GM18520 (cell line): ENCODE data around the gene MCM5.

Experiments used
- ATAC-seq: cut with Tn5 transposase; IDR thresholded peaks from one replicate; pipeline ENCODE4 v1.9.1; 2021; ENCODE audit not compliant: unreplicated experiment

MCM5 gene

DNA sequence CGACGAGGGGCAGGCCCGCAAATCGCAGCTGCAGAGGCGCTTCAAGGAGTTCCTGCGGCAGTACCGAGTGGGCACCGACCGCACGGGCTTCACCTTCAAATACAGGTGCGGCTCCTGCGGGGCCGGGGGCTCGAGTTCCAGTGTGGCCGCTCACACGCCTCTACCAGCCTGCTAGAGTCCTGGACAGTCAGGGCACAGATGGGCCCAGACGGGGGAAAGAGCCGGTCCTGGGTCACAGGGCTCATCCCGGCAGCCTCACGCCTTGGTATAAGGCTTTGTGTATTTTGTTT is 506 bp downstream of the MCM5 start:
- no peak for ATAC-seq

- ATAC-seq: no peak
Observed at GRCh38 chr22:35401863-35402262, 1.9 kb downstream of the MCM5 start.

DNA sequence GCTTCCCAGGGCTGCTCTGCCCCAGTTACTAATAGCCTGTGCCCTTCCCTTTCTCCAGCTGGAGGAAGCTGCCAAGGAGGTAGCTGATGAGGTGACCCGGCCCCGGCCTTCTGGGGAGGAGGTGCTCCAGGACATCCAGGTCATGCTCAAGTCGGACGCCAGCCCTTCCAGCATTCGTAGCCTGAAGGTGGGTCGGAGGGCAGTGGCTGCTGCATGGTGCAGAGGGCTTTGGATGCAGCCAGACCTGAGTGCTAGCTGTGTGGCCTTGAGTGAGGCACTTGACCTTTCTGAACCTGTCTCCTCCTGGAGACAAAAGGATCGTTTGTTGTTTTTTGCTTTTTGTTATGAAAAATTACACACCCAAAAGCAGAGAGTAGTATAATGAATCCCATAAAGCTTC is 3.4 kb downstream of the MCM5 start:
- no peak for ATAC-seq

- no peak for ATAC-seq
Observed at GRCh38 chr22:35404176-35404575, 4.2 kb downstream of the MCM5 start.

- no peak for ATAC-seq
Observed at GRCh38 chr22:35406443-35406842, 6.5 kb downstream of the MCM5 start.

GRCh38 chr22:35407362-35407761 is 7.4 kb downstream of the MCM5 start:
- no peak for ATAC-seq

DNA sequence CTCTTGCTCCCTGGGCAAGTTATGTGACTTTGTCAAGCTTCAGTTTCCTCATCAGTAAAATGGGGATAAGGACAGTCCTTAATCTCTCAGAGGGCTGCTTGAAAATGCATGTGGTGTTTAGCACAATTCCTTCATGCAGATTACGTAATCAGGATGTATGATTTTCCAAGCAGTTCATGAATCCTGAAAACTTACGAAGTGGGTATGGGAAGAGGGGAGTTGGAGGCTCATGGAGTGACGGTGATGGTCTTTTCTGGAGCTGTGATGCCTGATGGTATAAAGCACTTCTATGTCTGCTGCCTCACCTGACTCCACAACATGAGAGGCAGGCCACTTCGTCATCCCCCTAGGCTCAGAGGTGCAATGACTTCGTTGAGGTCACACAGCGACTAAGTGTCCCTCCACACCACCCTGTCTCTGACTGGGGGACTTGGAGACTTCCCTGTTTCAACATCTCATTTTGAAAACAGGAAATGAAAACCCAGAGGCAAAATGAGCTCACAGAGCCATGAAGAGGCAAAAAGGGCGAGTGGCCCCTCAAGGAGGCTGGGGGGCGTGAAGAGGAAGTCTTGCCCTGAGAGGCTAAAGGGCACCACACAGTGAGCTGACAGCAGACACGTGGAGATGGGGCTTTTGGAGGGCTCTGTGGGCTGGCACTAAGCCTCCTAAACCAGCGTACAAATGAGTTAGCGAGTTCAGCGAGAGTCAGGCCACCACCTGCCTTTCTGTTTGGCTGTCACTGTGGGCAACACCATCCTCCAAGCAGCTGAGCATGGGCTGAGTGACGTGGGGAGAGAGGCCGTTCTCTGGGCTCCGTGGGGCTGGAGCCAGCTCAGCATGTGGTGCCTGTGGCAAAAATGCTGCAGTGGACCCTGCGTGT is 10.1 kb downstream of the MCM5 start:
- peak; percentile 48 for ATAC-seq

- ATAC-seq: peak; percentile 10
Observed at GRCh38 chr22:35410663-35411034, 10.7 kb downstream of the MCM5 start.

GRCh38 chr22:35411102-35411501 is 11.2 kb downstream of the MCM5 start:
- no peak for ATAC-seq

DNA sequence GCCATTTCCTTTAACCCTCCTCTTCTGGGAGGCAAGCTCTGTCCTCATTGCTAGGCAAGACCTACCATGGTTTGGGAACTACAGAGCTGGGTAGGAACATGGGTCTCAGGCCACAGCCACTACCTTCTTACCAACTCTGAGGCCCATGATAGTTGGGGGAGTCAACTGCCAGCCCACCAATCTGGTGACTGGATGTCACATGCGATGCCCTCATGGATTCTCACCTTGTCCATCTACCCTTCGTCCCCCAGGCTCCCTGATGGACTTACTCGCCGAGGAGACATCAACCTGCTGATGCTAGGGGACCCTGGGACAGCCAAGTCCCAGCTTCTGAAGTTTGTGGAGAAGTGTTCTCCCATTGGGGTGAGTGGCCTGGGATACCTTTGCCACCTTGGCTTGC is 13.7 kb downstream of the MCM5 start:
- ATAC-seq: no peak

GRCh38 chr22:35417606-35418005 is 17.7 kb downstream of the MCM5 start:
- ATAC-seq: no peak

GRCh38 chr22:35418088-35418487 is 18.1 kb downstream of the MCM5 start:
- no peak for ATAC-seq

DNA sequence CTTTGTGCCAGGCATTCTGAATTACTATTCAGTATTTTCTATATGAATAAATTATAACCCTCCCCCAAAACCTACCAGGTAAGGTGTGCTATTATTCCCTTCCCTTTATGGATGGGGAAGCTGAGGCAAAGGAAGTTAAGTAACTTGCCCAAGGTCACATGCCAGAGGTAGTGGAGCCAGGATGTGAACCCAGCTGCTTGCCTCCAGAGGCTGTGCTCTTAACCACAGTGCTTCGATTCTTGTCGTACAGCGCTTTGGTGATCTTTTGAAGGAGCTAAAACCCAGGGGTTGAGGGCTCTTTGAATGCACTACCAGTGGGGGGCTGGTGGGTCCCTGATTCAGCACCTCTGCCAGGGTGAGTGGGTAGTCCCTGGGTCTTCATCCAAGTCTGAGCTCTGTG is 18.8 kb downstream of the MCM5 start:
- no peak for ATAC-seq

GRCh38 chr22:35419756-35420155 is 19.8 kb downstream of the MCM5 start:
- ATAC-seq: no peak

DNA sequence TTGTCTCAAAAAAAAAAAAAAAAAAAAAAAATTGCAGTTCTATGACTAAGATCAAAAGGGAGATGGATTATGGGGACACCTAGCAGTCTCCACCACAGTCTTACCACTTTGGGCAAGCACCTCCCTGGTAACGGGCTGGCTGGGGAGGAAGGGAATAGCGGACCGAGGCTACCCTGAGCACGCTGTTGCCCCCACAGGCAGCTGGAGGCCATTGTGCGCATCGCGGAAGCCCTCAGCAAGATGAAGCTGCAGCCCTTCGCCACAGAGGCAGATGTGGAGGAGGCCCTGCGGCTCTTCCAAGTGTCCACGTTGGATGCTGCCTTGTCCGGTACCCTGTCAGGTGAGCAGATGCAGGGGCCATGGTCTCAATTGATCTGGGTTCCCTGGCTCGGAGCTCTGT is 21.2 kb downstream of the MCM5 start:
- ATAC-seq: no peak

DNA sequence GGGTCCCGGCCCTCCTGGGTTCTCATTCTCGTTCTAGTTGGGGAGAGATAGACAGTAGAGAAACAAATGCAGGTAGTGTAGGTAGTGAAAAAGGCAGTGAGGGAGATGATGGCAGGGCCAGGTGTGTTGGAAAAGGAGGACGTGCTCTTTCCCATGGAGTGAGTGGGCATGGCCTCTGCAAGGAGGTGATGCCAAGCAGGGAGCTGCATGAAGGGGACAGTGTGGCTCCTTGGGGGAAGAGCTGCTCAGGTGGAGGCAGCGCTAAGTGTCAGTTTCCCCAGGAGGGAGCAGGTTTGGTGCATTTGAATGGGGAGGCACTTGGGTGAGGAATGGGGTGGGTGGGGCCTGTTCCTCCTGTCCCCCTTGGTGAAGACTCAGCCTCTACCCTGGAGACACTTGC is 22.2 kb downstream of the MCM5 start:
- ATAC-seq: no peak

- ATAC-seq: no peak
Observed at GRCh38 chr22:35422936-35423335, 23.0 kb downstream of the MCM5 start.

- ATAC-seq: no peak
Observed at GRCh38 chr22:35424081-35424480, 24.1 kb downstream of the MCM5 start.

- ATAC-seq: no peak
Observed at GRCh38 chr22:35424761-35425160, 24.8 kb downstream of the MCM5 start.

DNA sequence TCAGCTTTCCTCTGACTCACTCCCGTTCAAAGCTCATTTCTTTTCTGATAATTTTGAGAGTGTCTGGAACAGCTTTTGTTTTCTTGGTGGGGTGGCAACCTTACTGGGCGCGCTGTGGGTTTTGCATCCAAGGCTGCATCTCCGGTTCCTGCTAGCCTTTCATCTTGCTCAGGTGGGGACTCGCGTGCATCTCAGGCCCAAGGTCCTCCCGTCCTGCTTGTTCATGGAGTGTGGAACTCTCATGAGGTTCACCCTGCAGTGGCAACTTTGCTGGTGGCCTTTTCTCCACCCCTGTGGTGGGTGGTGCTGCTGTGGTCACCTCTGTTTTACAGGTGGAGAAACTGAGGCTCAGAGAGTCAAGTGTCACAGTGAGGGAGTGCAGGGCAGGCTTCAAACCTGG is 25.6 kb downstream of the MCM5 start:
- ATAC-seq: no peak

GRCh38 chr22:35425971-35426800 is 26.2 kb downstream of the MCM5 start:
- ATAC-seq: no peak

DNA sequence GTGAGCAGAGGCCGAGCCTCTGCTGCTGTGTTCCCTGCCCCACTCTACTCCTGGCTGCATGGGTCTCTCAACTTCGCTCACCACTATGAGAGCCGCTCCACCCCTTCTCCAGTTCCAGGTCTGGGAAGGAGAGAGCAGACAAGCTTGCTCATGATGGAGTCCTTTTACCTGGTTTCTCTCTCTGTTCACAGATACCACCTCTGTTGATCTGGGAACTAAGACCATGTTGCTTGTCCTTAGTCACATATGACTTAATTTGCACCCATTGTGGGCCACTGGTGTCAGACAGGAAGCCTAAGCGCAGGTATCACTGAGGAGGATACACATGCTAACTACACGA is 26.8 kb downstream of the MCM5 start:
- ATAC-seq: no peak

DNA sequence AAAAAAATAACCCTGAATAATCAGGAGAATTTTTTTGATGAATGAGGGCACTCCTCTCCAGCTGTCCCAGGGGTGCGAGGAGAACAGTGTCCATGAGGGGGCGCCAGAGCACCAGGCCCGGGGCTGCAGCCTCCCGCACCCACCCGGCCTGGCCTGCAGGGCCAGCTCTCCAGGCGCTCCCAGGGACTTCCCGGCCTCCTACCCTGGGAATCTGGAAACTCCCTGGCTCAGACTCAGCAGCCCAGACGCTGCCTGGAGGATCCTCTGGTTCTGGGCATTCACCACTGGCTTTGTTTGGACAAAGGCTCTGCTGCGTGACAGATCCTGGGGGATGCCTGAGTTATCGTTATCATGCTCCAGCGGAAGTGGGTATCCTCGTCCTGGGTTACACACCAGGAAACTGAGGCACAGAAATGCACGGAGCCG is 31.0 kb downstream of the MCM5 start:
- ATAC-seq: no peak
